ENCODE measurements around the gene HEMK1.

Gene HEMK1

DNA sequence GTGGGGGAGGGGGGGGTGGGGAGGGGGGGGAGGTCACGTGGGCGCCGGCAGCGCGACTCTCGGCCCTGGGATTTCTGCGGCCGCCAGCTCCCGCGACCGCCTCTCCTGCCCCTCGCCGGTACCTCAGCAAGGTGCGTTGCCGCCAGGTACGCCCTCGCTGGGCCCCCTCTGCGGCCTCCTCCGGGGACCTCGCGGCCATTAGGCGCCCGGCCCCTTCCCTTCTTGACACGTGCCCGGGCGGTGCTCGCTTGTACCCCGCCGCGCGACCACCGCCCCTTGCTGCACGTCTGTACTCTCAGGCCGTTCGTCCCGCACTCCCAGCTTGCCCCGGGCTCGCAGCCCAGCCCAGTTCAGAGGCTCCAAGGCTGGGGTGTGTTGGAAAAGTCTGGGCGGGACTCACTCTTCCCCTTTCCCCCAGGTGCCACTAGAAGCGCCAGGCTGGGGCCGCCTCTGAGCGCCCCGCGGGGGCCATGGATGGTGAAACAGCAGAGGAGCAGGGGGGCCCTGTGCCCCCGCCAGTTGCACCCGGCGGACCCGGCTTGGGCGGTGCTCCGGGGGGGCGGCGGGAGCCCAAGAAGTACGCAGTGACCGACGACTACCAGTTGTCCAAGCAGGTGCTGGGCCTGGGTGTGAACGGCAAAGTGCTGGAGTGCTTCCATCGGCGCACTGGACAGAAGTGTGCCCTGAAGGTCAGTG is 47.9 kb downstream of the HEMK1 start, which contains the start of gene MAPKAPK3:
MAPKAPK3 (plus strand) TSS at position 56 of the 696 bp plus-strand sequence; CDS start at position 471, 415 bp downstream.
- no peak for DNase-seq

DNA sequence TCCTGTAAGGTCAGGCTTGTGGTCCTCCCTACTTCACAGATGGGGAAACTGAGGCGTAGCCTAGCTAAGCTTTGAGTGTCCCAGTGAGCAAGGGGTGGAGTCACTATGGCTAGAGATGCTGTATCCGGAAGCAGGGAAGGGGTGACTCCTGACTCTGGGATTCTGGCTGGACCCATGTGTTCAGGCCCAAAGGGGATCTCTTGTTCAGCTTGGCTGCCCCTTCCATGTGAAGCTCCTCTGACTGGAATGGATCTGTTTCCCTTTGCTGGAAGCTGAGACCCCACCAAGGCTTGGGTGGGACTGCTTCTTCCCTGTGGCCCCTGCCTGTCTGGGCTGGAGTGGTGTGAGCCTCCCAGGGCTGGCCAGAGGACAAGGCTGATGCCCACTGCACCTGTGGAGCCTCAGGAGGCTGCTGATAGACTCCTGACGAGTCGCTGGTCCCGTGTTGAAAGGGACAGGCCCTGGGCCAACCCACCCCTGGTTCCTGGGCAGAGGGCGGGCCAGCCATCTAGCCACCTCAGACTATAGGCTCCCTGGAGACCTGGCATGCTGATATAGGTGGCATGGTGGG is 48.7 kb downstream of the HEMK1 start:
- no peak for DNase-seq

GRCh38 chr3:50620420-50620819 is 51.1 kb downstream of the HEMK1 start:
- DNase-seq, result no peak

DNA sequence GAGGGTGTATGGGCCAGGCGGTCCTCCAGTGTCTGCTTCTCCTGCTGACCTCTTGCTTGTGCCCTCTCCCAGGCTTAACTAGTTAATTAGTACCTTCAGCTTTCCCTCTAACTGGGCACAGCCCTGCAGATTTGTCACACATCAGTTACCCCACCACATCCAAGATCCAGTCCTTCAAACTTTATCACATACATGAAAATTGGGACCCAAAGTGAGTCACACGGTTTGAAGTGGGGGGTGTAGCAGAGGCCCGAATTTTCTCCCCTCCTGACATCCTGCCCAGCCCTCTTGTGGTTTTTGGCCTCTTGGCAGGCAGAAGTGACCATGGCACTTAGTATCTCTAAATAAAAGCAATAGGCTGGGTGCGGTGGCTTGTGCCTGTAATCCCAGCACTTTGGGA is 51.5 kb downstream of the HEMK1 start:
- DNase-seq, result no peak

- DNase-seq, result no peak
Observed at GRCh38 chr3:50622881-50623280, 53.6 kb downstream of the HEMK1 start.

DNA sequence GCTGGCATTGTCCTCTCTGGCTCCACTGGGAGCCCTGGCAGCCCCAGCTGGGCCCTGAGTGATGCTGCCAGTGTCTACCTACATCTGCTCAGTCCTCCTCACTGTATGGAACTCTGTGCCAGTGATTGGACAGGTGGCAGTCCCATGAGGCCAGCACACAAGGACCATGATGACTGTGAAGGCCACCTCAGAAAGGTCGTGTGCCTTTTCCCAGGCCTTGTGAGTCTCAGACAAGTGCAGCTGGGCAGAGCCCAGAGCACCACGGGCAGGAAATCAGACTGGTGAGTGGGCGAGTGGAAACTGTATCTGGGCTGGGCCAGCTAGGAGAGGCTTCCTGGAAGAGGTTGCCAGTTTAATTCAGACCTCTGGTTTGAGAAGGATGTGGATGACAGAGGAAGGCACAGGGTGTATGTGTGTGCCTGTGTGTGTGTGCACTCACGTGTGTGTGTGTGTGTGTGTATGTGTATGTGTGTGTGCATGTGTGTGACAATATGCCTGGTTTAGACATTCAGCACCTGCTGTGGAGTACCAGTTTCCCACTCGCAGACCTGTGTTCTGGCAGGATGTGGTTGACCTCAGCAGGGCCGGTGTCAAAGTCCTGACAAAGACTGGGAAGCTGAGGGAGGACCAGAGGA is 54.6 kb downstream of the HEMK1 start:
- DNase-seq, result no peak

DNA sequence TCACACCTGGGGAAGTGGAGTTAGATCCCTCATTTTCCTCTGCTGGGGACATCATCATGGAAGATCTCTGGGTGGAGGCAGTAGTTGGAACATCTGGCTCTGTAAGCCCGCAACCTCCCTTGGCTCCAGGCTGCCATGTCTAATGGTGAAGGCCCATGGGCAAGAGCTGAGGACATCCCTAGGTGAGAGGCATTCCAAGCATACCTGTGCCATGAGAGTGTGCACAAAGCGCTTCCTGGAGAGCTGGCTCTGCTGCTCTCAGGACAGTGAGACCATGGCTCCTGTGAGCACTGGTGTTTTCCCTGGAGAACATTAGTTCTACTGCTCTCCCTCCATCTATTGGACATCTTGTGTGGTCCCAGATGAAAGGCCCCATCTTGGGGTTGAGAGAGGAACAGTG is 55.3 kb downstream of the HEMK1 start:
- no peak for DNase-seq

DNA sequence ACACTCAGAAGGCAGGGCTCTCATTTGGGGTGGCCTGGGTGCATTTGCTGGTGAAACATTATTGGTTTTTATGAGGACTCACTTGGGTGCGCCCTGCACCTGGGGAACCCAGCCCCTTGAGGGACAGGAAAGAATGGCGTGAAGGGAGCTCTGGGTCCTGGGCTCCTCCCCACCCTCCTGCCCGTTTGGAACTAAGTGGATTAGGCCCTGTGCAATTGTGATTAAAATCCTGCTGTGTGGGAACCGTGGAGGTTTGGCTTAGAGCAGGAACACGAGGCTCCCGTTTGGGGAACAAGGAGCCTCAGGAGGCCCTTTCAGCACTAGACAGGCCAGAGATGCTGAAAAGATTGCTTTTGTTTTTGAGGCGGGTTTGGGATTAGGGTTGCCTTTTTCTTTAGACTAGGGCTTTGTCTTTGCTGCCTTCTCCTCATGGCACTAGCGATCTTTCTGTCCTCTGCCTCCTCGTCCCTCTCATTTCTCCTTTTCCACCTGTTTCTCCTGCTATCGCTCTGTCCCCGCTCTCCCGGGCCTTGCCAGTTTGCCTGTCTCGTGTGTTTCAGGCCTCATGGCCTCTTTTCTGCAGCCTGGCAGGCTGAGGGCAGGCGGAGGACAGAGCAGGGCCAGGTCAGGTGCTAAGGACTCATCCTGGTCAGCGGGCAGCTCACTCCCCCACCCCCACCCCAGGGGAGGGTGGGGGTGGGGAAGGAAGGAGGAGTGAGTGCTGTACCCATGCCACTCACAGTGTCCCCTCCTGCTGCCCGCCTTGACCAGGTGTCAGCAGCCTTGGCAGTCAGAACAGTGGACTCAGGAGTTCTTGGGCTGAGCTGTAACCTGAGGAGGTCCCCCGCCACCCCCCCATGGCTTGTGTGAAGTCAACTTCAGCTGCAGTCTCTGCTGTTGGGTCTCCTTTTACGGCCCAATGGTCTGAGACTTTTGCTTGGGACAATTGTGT is 56.2 kb downstream of the HEMK1 start:
- DNase-seq, result no peak

DNA sequence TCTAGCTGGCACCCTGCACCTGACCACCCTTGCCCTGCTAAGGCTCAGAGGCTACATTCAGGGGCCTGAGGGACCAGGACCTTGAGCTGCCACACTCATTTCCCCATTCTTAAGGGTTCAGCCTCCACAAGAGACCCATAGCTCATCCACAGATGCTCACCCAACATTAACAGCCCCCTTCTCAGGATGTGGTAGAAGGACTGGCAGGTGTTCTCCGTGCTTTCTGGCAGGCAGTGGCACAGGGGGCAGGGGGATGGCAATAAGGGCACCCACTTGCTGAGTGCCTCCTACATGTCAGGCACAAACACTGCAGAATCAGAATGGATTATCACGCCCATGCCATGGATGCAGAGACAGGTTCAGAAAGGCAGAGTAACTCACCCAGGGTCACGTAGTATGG is 57.1 kb downstream of the HEMK1 start:
- no peak for DNase-seq

- no peak for DNase-seq
Observed at GRCh38 chr3:50627407-50628051, 58.2 kb downstream of the HEMK1 start.

GRCh38 chr3:50628601-50629000 is 59.3 kb downstream of the HEMK1 start:
- no peak for DNase-seq

GRCh38 chr3:50630394-50630793 is 61.1 kb downstream of the HEMK1 start:
- DNase-seq, result no peak

DNA sequence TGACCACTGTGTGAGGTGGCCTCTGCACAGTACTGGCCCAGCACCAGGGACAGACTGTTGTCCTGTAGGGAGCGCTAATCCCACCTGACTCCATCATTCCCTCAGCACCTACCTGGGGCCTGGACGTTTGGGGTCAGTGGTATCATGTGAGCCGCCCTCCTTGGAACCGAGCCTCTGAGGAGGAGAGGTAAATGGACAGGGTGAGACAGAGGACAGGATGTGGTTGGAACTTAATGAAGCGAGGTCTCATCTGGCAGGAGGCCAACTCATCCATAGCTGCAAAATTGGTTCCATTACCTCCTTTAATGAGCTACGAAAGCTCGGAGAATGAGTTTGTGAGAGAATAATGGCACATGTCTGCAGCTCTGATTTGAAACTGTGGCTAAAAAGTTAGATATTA is 61.6 kb downstream of the HEMK1 start:
- no peak for DNase-seq

DNA sequence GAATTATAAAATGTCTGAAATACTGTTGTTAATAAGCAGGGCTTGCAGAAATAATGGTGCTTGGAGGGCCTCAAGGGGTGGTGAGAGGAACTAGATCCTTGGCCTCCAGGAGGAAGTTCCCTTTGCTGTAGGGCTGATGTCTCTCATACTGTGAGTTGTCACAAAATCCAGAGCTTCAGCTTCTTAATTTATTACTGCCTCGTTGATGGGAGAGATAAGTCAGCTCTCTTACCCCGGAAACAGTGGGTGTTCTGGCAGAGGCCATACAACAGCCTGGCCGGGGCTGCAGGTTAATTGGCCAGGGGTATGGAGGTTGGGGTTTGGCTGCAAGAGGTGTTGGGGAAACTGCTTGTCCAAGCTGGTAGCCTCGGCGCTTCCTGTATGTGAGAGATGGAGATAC is 63.1 kb downstream of the HEMK1 start:
- DNase-seq, result no peak

- no peak for DNase-seq
Observed at GRCh38 chr3:50633230-50633790, 64.0 kb downstream of the HEMK1 start.

- DNase-seq, result no peak
Observed at GRCh38 chr3:50635066-50635465, 65.7 kb downstream of the HEMK1 start.

GRCh38 chr3:50637011-50637410 is 67.7 kb downstream of the HEMK1 start:
- DNase-seq, result no peak

GRCh38 chr3:50637945-50638344 is 68.6 kb downstream of the HEMK1 start:
- no peak for DNase-seq

GRCh38 chr3:50639055-50639494 is 69.8 kb downstream of the HEMK1 start:
- DNase-seq, result no peak

GRCh38 chr3:50642382-50642781 is 73.1 kb downstream of the HEMK1 start:
- no peak for DNase-seq

- DNase-seq, result no peak
Observed at GRCh38 chr3:50644561-50644960, 75.2 kb downstream of the HEMK1 start.

- no peak for DNase-seq
Observed at GRCh38 chr3:50645378-50645777, 76.1 kb downstream of the HEMK1 start.
